Prostate gland (tissue), 2 donors: ENCODE data around the gene TTLL13. TPM values are rescaled to one million over a fixed set of nuclear protein-coding genes. Genes with fewer than 3 reads are reported as not detected.

ENCODE experiments used
- DNase-seq: peaks from one replicate; pipeline ENCODE4 v3.0.0-alpha.2; 2019; ENCODE audit warnings: low spot score
- H3K27ac ChIP-seq, 2 donors: fragments of 200-600 bp; sonication (generic); 2 replicates each; pipeline ENCODE4 v1.5.1; 2017 to 2019
- H3K27me3 ChIP-seq: fragments of 200-600 bp; sonication (generic); replicated peaks from 2 replicates; pipeline ENCODE4 v1.5.1; 2019; ENCODE audit not compliant: insufficient read depth
- H3K36me3 ChIP-seq, 2 donors: fragments of 200-600 bp; sonication (generic); 1 replicate in 1 of 2; 2 replicates in 1 of 2; pipeline versions ENCODE4 v1.5.1 to v1.8.1; 2017 to 2019
- H3K4me1 ChIP-seq: fragments of 200-600 bp; sonication (generic); replicated peaks from 2 replicates; pipeline ENCODE4 v1.5.1; 2019
- H3K4me3 ChIP-seq, 2 donors: fragments of 200-600 bp; sonication (generic); 2 replicates each; pipeline ENCODE4 v1.5.1; 2017 to 2019
- H3K9me3 ChIP-seq: fragments of 200-600 bp; sonication (generic); 2 replicates; pipeline ENCODE4 v1.5.1; 2017
- POLR2A ChIP-seq: fragments of 450-650 bp; IDR thresholded peaks from one replicate; pipeline ENCODE4 v1.6.1; 2016; ENCODE audit warnings: antibody characterized with exemption, mild to moderate bottlenecking
- POLR2AphosphoS5 ChIP-seq: sonication (generic); formaldehyde crosslinking; IDR thresholded peaks from one replicate; pipeline ENCODE4 v1.6.1; 2017; ENCODE audit warnings: antibody characterized with exemption
- WGBS: methylation state at CpG from one replicate; pipeline ENCODE4 v1.1.5; 2018; 5-methylcytosine and 5-hydroxymethylcytosine counted together
- intact Hi-C: fragments of 100-400 bp; cut with DNase I; formaldehyde crosslinking; loops from one replicate; pipeline ENCODE4 v1.14.2; 2022
- total RNA-seq, 2 donors: library from RNA; depleted of rRNA; stranded (reverse); fragments of >200 nt; gene quantifications; one replicate each; pipeline ENCODE4 v1.1.0, GENCODE V29; 2016
- TF ChIP-seq, protein P1 (sequence below), 4 experiments: fragments of 200-600 bp in 2 of 4; fragments of 450-650 bp in 2 of 4; sonication (generic) in 2 of 4; IDR thresholded peaks; 1 replicate in 3 of 4; 2 replicates in 1 of 4; pipeline ENCODE4 v1.5.1; 2016 to 2019; ENCODE audit warnings: antibody characterized with exemption in 4 of 4, mild to moderate bottlenecking in 2 of 4, moderate library complexity in 2 of 4

Gene TTLL13, protein sequence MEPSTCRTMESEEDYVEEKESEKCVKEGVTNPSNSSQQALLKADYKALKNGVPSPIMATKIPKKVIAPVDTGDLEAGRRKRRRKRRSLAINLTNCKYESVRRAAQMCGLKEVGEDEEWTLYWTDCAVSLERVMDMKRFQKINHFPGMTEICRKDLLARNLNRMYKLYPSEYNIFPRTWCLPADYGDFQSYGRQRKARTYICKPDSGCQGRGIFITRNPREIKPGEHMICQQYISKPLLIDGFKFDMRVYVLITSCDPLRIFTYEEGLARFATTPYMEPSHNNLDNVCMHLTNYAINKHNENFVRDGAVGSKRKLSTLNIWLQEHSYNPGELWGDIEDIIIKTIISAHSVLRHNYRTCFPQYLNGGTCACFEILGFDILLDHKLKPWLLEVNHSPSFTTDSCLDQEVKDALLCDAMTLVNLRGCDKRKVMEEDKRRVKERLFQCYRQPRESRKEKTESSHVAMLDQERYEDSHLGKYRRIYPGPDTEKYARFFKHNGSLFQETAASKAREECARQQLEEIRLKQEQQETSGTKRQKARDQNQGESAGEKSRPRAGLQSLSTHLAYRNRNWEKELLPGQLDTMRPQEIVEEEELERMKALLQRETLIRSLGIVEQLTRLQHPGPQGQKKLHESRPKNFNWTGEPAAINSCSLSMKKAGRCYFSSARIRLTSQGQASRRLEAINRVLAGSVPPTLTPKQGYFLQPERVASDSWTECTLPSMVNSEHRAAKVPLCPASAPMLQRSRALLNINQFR
- under 1 TPM in 1 of 2 donors, not detected in 1; 0.51 TPM for total RNA-seq

DNA sequence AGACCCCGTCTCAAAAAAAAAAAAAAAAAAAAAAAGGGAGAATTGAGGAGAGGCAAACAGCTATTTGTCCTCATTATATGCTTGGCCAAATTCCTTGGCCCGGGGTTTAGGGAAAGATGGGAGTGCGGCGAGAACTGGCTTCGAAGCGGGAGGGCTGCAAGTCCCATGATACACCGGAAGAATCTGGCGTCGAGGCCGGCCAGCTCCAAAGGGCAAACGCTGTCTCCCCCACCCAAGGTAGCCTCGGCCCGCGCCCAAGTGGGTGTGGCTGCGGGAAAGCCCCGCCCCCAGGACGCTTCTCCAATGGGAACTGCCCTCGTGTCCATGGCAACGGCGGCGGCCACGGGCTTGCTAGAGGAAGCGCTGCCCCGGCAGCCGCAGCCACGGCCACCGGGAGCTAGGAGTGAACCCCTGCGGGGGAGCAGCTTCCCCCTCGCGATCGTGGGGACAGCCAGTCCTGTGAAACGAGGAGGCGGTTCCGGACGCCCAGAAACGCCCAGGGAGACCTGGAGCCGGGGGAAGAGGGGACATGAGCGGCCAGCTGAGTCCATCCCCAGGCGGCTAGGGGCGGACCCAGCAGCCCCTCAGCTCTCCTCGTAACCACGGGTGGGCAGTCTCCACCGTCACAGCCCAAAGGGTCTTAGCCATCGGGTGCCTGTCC is at the start of gene TTLL13:
TTLL13 (plus strand) TSS at position 354 of the 661 bp plus-strand sequence. CDS start 1,075 bp downstream, outside the sequence.
- Histone ChIP-seq H3K27me3 (no peaks in the 10 kb centered on the region), H3K4me3 (peak within 1 kb of the TSS; percentile 43 to 52), H3K9me3 (no peaks in the 10 kb centered on the region), H3K4me1 (no peaks in the 10 kb centered on the region), H3K36me3 (no peaks in the 10 kb centered on the region), H3K27ac (peak within 1 kb of the TSS in 1 of 2 donors; percentile 22)
- intact Hi-C loops = loop anchor here (2.0 kb wide), 1 partner anchor 15 kb away; the partner anchor contains the start of gene GDPGP1
- peak; percentile 92 for DNase-seq
- peak; percentile 67 for TF ChIP-seq POLR2AphosphoS5
- TF ChIP-seq POLR2A = peak; percentile 38
- TF ChIP-seq, protein P1, sequence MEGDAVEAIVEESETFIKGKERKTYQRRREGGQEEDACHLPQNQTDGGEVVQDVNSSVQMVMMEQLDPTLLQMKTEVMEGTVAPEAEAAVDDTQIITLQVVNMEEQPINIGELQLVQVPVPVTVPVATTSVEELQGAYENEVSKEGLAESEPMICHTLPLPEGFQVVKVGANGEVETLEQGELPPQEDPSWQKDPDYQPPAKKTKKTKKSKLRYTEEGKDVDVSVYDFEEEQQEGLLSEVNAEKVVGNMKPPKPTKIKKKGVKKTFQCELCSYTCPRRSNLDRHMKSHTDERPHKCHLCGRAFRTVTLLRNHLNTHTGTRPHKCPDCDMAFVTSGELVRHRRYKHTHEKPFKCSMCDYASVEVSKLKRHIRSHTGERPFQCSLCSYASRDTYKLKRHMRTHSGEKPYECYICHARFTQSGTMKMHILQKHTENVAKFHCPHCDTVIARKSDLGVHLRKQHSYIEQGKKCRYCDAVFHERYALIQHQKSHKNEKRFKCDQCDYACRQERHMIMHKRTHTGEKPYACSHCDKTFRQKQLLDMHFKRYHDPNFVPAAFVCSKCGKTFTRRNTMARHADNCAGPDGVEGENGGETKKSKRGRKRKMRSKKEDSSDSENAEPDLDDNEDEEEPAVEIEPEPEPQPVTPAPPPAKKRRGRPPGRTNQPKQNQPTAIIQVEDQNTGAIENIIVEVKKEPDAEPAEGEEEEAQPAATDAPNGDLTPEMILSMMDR (IDR thresholded peaks at IDR 0.05) = no peak
- under 1% methylated on average over 42 of the region's 44 CpGs for WGBS

DNA sequence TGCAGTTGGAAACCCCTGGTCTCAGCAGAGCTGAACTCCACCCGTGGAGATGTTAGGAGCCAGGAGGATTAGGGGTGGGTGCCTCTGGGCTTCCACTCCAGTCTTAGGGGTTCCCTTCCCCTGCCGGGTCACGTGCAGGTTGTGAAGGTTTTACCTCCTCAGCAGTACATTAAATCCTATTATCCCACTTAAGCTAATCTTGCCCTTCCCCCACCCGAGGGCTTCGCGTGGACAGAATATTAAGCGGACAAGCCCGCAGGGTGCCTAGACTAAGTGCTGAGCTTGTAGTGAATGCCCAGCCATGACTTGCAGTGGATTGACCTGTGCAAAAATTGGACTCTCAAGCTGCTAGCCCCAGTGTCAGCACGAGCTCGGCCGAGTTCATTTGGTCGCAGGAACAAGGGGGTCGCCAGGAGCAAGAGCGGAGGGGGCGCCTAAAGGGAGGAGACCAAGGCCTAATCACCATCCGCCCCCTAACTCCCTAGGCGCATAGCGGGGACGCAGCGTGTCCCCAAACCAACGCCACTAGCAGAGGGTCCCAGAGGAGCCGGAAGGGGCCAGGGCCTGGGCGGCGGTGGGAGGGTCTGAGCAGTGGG is 48.7 kb upstream of the TTLL13 start:
- TF ChIP-seq POLR2AphosphoS5 = no peak
- no peak for TF ChIP-seq POLR2A
- TF ChIP-seq, protein P1 (IDR thresholded peaks at IDR 0.05) = no peak
- Histone ChIP-seq H3K36me3 (no peaks in the 10 kb centered on the region), H3K27ac (peak overlapping the region; percentile 88 to 91), H3K9me3 (no peaks in the 10 kb centered on the region), H3K27me3 (no peaks in the 10 kb centered on the region), H3K4me3 (peak overlapping the region; percentile 79 to 86), H3K4me1 (peaks cover 6% of the 10 kb centered on the region)
- 14% methylated on average over 22 of the region's 24 CpGs for WGBS
- no peak for DNase-seq
- intact Hi-C loops = no loop called here

DNA sequence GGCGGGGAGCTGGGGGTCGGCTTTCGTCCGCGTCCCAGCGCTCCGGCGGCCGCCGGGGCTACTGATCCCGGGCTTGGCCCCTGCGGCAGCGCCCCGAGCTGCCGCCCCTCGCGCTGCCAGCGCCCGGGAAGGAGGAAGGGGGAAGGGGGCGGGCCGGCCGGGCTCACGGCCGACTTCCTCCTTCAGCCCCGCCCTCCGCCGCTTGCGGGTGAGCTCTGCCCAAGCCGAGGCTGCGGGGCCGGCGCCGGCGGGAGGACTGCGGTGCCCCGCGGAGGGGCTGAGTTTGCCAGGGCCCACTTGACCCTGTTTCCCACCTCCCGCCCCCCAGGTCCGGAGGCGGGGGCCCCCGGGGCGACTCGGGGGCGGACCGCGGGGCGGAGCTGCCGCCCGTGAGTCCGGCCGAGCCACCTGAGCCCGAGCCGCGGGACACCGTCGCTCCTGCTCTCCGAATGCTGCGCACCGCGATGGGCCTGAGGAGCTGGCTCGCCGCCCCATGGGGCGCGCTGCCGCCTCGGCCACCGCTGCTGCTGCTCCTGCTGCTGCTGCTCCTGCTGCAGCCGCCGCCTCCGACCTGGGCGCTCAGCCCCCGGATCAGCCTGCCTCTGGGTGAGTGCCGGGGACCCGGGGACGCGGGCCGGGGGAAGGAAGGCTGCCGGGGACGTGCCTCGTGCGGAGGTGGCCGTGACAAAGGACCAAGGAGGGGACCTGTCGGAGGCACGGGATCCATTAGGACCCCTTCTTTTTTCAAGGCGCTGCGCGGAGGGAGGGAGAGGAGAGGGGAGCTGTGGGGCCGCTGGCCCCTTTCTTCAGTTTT is 48.0 kb upstream of the TTLL13 start, which contains the start of gene SEMA4B:
SEMA4B (plus strand) TSS at position 201 of the 814 bp plus-strand sequence; CDS start at position 450, 249 bp downstream.
- Histone ChIP-seq H3K27ac (peak within 1 kb of the TSS; percentile 88 to 91), H3K36me3 (no peaks in the 10 kb centered on the region), H3K4me3 (peak within 1 kb of the TSS; percentile 79 to 86), H3K9me3 (no peaks in the 10 kb centered on the region), H3K27me3 (no peaks in the 10 kb centered on the region), H3K4me1 (peaks cover 6% of the 10 kb centered on the region)
- peak; percentile 78 for DNase-seq
- peak; percentile 80 for TF ChIP-seq POLR2A
- no peak for TF ChIP-seq POLR2AphosphoS5
- TF ChIP-seq, protein P1 (IDR thresholded peaks at IDR 0.05) = peak in 1 of 4 experiments; percentile 20
- intact Hi-C loops = no loop called here
- WGBS = 0% methylated on average over 24 of the region's 88 CpGs

DNA sequence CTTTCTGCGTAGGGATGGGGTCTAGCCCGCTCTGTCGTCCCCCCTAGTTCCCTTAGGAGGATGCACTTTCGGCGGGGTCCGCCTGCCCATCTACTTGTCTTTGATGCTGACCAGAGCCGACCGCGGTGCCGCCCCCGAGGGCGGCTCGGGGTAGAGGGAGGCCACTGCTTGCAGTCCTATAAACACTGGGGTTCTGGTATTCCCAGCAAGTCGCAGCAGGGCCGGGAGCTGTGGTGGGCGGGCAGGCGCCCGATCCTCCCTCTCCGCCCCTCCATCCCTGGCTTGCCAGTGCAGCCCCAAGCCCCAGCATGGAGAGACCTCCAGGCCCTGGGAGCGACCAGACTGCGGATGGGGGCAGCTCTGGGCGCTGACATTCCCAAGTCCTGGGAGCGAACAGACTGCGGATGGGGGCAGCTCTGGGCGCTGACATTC is 47.4 kb upstream of the TTLL13 start:
- TF ChIP-seq POLR2AphosphoS5 (no peak), POLR2A (no peak)
- TF ChIP-seq, protein P1 (IDR thresholded peaks at IDR 0.05) = no peak
- peaks cover 6% of the 10 kb centered on the region for H3K4me1 ChIP-seq

More for the DNA sequence above, 47.4 kb upstream of the TTLL13 start:
- 1% methylated on average over 23 of the region's 25 CpGs for WGBS
- Histone ChIP-seq H3K4me3 (peak overlapping the region; percentile 79 to 86), H3K36me3 (no peaks in the 10 kb centered on the region), H3K27ac (peak overlapping the region; percentile 88 to 91), H3K27me3 (no peaks in the 10 kb centered on the region), H3K9me3 (no peaks in the 10 kb centered on the region)
- intact Hi-C loops = no loop called here
- DNase-seq = no peak
